PC-9 (cell line): ENCODE data around the gene VSIG8.

Source experiments
- CTCF ChIP-seq: fragments of 200-600 bp; sonication (generic); conservative IDR thresholded peaks from 2 replicates; pipeline ENCODE4 v1.6.1; 2017; ENCODE audit warnings: mixed run types, antibody characterized with exemption, mild to moderate bottlenecking, moderate library complexity
- EZH2 ChIP-seq: fragments of 200-600 bp; sonication (generic); IDR thresholded peaks from 2 replicates; pipeline ENCODE4 v1.8.0; 2017; ENCODE audit warnings: antibody characterized with exemption, low read depth

- TF ChIP-seq CTCF (no peak), EZH2 (no peak)
Measured at GRCh38 chr1:159879136-159879535, 16.7 kb upstream of the VSIG8 start.
